Midbrain (tissue), 1 donor: ENCODE data around the gene OR5A2.
"Not testable (repeated sequence)": the region's sequence is repeated elsewhere in the genome, so short reads cannot be mapped to it uniquely, and the experiment has no call there.

Experiments used
- DNase-seq: peaks from one replicate; lab custom pipeline; 2025; lab: John Stamatoyannopoulos, UW

Gene OR5A2

DNA sequence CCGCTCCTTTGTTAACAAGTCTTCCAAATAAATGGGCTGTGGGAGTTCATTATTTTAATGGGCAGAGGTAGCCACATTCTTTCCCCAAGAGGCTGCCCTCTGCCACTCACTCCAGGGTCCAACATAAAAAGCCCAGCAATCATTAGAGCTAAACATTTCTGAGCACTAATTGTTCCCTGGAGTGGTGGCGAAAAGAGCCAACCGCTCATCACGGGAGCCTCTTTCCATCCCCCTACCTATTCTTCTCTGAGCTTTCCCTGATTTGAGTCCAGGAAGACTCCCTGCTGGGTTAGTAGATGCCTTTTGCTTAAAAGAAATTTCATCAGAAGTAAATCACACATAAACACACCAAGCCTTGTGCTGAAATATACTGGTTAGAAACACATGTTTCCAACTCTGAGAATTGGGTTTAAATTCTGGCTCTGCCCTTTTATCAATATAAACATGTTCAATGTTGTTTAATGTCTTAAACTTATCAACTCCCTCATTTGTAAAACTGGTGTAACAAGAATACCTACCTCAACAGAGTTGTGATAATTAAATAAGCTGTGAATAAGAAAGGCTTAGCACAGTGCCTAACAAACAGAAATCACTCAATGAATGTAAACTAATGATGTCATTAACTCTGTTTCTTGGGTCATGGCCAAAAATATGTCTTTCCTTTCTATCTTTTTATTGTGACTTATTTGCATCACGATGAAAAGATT, at the start of gene OR5A2:
OR5A2 (minus strand) TSS at position 53 of the 707 bp plus-strand sequence. CDS start 3,460 bp downstream, outside the sequence.
- no peak for DNase-seq

- DNase-seq, result no peak
These were observed 49.0 kb upstream of the OR5A2 start for GRCh38 chr11:59475176-59475575.

GRCh38 chr11:59473015-59473414, 46.8 kb upstream of the OR5A2 start, which contains the start of gene OR4D10:
OR4D10 (plus strand) TSS chr11:59473315; CDS start chr11:59477430, 4,115 bp downstream.
- no peak for DNase-seq

DNA sequence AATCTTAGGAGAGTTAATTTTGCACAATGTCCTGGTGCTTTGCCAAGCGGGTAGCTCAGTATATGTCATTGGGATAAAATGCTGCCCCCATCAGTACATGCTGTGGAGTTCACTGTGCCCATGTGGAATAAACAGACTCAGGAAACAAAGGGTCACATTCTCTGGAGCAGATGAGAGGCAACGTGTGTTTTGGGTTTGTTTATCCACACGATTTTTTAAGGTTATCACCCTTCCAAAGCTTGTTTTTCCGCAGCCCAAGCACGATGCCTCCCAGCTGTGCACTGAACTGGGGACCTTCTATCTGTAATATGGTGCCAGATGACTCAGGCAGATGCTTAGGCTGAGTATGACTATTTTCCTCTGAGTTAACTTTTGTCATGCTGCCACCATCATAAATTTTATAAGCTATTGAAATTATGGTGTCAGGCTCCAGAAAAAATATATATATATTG, 37.0 kb upstream of the OR5A2 start:
- no peak for DNase-seq

DNA sequence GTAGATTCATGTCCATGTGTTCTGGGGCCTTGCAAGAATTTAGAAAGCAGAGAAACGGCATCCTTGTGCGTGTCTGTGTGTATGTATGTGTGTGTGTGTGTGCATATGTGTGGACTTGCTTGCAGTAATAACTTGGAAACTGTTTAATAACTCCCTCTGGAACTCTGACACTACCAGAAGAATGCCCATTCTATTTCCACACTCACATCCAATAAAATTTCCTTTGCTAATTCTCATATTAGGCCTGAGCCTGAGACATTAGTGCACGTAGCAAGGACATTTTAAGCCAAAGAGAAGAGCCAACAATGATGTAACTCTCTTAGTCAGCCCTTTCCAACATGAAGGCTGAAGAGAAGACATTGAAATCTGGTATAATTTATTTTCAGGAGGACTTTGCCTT, 33.7 kb upstream of the OR5A2 start:
- no peak for DNase-seq

- no peak for DNase-seq
These were observed 30.4 kb upstream of the OR5A2 start, which contains the start of gene OR4D6 for GRCh38 chr11:59456661-59457060. OR4D6 (plus strand) TSS chr11:59456961; CDS start chr11:59456961, 0 bp downstream.

DNA sequence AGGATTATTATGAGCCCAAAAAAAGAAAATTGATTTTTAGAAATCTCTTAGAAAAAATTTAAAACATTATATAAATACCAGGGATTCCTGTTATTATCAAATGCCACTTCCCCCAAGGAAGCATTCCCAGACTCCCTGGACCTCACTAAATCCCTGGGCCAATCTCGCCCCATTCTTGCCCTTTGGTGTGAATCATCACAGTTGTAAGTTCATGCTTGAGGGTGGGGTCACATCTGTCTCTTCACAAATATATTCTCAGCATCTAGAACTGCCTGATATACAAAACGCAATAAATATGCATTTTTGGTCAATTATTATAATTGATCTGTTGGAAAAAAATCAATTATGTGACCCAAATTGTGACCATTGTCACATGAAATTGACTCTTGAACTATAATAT, 22.3 kb upstream of the OR5A2 start:
- no peak for DNase-seq

DNA sequence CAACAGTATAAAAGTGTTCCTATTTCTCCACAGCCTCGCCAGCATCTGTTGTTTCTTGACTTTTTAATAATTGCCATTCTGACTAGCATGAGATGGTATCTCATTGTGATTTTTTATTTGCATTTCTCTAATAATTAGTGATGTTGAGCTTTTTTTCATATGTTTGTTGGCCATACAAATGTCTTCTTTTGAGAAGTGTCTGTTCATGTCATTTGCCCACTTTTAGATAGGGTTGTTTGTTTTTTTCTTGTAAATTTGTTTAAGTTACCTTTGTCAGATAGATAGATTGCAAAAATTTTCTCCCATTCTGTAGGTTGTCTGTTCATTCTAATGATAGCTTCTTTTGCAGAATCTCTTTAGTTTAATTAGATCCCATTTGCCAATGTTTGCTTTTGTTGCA, 19.4 kb upstream of the OR5A2 start:
- not testable (repeated sequence) for DNase-seq

DNA sequence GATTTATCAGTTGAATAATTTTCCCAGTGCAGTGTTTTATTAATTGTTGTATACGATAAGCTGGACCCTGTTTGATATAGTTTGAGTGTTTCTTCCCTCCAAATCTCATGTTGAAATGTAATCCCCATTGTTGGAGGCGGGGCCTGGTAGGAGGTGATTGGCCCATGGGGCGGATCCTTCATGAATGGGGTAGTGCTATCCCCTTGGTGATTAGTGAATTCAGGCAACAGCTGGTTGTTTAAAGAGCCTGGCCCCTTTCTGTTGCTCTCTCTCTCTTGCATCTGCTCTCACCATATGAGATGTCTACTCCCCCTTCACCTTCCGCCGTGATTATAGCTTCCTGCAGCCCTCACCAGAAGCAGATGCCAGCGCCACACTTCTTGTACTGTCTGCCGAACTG, 11.6 kb upstream of the OR5A2 start:
- DNase-seq, result no peak

- DNase-seq, result no peak
These were observed 10.0 kb upstream of the OR5A2 start, which contains the start of gene OR5A1 for GRCh38 chr11:59436169-59436568. OR5A1 (plus strand) TSS chr11:59436469; CDS start chr11:59443169, 6,700 bp downstream.

- no peak for DNase-seq
These were observed 3.8 kb upstream of the OR5A2 start for GRCh38 chr11:59429924-59430516.

DNA sequence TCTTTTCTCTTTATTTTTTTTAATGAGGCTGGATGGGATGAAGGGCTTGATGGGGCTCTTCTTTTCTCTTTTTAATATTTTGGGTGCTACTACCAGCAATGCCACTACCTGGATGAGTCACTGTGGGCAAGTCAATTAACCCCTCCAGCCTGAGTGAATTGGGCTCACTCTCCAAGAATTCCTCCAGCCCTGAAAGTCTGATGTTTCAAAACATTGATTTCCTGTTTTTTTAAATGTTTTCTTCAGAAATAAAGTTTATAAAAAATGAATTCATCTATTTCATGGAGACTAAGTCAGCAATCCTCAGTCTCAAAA, 812 bp upstream of the OR5A2 start:
- no peak for DNase-seq

DNA sequence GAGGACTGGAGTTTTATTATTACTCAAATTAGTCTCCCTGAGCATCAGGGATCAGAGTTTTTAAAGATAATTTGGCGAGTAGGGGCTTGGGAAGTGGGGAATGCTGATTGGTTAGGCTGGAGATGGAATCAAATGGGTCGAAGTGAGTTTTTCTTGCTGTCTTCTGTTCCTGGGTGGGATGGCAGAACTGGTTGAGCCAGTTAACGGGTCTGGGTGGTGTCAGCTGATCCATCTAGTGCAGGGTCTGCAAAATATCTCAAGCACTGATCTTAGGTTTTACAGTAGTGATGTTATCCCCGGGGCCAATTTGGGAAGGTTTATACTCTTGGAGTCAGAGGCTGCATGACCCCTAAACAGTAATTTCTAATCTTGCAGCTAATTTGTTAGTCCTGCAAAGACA, 1.1 kb downstream of the OR5A2 start:
- DNase-seq, result no peak

DNA sequence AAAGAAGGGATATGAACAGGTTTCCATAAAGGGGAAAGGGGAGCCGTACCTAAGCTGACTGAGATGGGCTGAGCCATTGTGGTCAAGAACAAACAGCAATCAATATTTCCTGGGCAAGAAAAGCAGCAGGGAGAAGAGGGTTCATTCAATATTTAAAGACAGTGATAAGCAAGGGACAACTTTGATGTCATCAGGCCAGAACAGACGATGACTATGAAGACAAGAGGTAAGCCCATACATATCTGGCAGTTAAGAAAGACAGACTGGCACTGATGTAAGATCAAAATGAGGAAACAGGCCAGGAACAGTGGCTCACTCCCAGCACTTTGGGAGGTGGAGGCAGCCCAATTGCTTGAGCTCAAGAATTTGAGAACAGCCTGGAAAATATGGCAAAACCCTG, 2.4 kb downstream of the OR5A2 start:
- no peak for DNase-seq

DNA sequence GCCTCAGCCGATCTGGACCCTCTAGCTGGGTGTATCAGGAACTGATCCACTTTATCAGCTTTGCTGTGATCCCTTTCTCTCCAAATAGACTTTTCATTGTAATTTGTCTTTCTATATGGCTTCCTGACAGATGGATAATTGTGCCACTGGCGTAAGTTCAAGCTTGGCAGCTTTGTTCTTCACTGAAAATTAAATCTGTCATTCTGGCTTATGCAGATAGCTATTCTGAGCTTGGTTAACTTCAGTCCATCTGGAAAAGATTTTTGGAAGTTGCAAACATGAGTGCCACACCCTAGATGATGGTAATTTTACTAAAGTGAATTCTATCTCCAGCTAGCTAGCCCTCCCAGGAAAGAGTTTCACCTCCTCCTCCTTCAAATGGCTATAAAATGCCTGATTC, 8.1 kb downstream of the OR5A2 start:
- no peak for DNase-seq

DNA sequence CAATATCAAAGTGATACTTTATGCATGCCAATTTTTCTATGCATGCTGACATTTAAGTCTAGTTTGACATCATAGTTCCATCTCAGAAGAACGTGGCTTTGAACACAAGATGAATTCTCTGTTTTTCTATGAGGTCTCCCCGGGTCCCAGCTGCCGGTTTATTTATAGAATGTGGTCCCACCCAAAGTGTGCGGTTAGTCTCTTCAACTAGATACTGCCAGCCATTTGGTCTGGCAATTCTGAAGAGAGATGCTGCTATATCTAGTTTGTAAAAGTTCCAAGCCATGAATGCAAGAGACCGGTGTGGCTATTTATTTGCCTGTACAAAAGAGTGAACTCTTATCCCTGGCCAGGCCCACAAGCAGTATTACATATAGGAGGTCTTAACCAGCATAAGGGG, 9.2 kb downstream of the OR5A2 start:
- DNase-seq, result no peak

DNA sequence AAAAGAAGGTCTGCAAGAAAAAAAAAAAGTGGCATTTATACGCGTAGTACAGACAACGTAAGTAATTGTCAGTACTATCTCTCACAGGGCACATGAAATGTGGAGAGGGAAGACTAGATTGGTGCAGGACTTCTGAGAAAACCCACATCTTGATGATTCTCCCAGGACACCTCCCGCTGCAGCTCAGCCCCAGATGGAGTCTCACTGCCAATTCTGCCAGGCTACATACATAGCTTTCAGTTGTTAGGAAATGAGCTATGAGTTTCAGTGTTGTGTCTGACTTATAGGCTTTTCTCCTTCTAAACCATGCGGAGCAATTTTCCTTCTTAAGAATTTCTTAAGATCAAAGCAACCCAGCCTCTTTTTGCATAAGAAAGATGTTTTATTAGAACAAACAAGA, 9.6 kb downstream of the OR5A2 start:
- no peak for DNase-seq

DNA sequence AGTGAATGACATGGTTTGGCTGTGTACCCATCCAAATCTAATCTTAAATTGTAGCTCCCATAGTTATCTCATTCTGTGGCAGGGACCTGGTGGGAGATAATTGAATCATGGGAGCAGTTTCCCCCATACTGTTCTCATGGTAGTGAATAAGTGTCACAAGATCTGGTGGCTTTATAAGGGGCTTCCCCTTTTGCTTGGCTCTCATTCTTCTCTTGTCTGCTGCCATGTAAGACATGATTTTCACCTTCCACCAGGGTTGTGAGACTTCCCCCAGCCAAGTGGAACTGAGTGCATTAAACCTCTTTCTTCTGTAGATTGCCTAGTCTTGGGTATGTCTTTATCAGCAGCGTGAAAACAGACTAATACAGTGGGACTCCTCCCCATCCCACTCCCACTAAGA, 11.1 kb downstream of the OR5A2 start:
- no peak for DNase-seq

- DNase-seq, result no peak
These were observed 12.6 kb downstream of the OR5A2 start for GRCh38 chr11:59413646-59414045.

DNA sequence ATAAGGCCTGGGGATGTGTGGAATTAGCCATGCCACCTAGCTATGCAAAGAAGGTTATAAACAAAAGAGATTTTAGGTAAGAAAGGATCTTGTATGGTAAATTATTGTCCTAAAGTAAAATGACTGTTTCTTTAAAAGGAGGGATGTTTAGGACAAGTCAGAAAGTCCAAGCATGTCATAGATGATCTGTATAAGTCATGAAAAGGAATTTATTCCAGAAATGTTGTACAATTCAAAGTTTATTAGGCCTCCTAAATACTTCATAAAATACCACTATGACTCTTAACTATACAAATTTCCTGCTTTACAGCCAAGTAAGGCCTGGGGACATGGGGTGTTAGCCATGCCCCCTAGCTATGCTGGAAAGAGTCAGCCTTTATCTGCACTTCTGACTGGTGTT, 22.7 kb downstream of the OR5A2 start:
- DNase-seq, result no peak

DNA sequence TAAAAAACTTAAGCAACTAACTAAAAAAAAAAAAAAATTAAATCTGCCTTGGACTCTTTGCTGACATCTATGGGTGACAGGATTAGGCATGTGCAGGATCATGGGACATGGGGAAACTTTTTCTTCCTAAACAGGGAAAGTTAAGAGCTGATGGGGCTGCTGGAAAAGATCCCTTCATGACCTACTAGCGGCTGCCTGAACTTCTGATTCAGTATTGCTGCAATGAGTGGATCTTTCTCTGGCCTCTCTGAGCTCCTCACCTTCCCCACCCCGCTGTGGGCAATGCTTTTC, 25.0 kb downstream of the OR5A2 start:
- no peak for DNase-seq

GRCh38 chr11:59400461-59401261, 25.6 kb downstream of the OR5A2 start:
- no peak for DNase-seq

- no peak for DNase-seq
These were observed 32.0 kb downstream of the OR5A2 start for GRCh38 chr11:59394186-59394585.
